Cardiac fibroblast (primary cell): ENCODE data around the gene POLR2L.

Experiments used
- DNase-seq, 2 donors: peaks; one replicate each; pipeline versions ENCODE4 v3.0.0 to v3.0.0-alpha.2; 2010; ENCODE audit warnings: low read depth in 2 of 2
- H3K4me3 ChIP-seq, 2 donors: replicated peaks in 1 of 2; 1 replicate in 1 of 2; 2 replicates in 1 of 2; pipeline ENCODE4 v1.5.1; 2011; ENCODE audit warnings: low read depth in 2 of 2, low read length in 2 of 2, mild to moderate bottlenecking in 2 of 2, moderate library complexity in 1 of 2
- CTCF ChIP-seq: IDR thresholded peaks from one replicate; pipeline ENCODE4 v1.5.1; 2011; ENCODE audit warnings: low read depth, mild to moderate bottlenecking, low read length, inconsistent platforms

Gene POLR2L

GRCh38 chr11:815675-816432 is 26.5 kb downstream of the POLR2L start:
- H3K4me3 ChIP-seq, result no peak overlapping the region
- TF ChIP-seq CTCF, result no peak
- no peak for DNase-seq

DNA sequence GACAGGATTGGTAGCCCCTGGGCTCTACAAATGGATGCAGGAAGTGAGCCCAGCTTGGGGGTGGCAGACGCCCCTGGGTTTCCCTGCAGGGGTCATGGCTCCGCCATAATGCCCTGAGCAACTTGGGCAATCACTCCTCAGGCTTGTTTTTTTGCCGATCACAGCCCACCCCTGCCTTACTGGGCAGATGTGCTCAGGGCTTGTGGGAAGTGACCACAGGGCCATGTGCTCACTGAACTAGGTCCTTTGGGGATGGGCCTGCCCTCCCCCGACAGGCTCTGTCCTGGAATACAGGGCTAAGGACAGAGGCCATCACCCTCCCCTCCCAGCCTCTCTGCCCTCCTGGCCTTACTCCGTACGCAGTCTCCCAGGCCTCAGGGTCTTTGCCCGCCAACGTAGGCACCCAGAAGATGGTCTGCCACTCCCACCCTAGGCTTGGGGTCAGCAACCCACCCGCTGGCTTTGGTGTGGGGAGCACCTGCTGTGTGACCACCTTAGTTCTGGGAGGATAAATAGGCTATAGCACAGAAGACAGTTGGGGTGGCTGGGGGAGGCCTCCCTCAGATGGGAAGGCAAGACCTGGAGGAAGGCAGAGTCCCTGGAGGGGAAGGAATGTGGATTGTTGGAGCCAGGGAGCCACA is 28.8 kb downstream of the POLR2L start:
- no peak for DNase-seq
- TF ChIP-seq CTCF, result no peak
- H3K4me3 ChIP-seq, result no peak overlapping the region

DNA sequence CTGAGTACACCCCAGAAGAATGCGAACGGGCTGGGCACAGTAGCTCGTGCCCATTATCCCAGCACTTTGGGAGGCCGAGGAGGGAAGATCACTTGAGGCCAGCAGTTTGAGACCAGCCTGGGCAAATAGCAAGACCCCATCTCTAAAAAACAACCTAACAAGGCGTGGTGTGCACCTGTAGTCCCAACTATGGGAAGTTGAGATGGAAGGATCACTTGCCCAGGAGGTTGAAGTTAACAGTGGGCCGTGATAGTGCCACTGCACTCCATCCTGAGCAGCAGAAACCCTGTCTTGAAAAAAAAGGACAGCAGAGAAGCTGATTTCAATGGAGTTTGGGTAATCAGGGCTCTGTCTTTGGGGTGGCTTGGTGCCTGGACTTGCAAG is 29.3 kb downstream of the POLR2L start:
- DNase-seq, result no peak
- TF ChIP-seq CTCF, result no peak
- H3K4me3 ChIP-seq, result no peak overlapping the region

DNA sequence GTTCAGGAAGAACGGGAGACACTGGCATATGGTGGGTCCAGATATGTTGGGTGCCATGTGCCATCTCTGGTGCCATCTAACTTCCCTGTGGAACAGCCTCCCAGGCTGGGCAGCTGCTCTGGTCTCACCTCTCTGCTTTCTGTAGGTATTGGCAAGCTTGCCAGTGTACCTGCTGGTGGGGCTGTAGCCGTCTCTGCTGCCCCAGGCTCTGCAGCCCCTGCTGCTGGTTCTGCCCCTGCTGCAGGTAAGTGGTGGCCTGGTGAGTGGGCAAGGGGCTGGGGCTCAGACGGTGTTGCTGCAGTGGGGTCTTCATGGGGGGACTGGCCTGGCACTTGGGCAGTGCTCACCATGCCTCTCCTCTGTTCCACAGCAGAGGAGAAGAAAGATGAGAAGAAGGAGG is 29.9 kb downstream of the POLR2L start:
- no peak for DNase-seq
- H3K4me3 ChIP-seq, result no peak overlapping the region
- TF ChIP-seq CTCF, result no peak

- peak overlapping the region in 1 of 2 donors; percentile 96 for H3K4me3 ChIP-seq
- DNase-seq, result peak in 1 of 2 donors; percentile 46
- no peak for TF ChIP-seq CTCF
Measured at GRCh38 chr11:811446-812245, 30.7 kb downstream of the POLR2L start.

- DNase-seq, result no peak
- H3K4me3 ChIP-seq, result peak overlapping the region; percentile 95 to 96
- TF ChIP-seq CTCF, result no peak
Measured at GRCh38 chr11:810040-810567, 32.2 kb downstream of the POLR2L start.
